ENCODE measurements around the gene FRS2. TPM values are rescaled to one million over a fixed set of nuclear protein-coding genes. Genes with fewer than 3 reads are reported as not detected.

The FRS2 gene
- total RNA-seq, 6 donors from 2014 or later = 14.3 to 54.1 (median 24.7) TPM

GRCh38 chr12:69619050-69619449 lies 148.9 kb downstream of the FRS2 start:
- H3K4me3 ChIP-seq = no peak overlapping the region
- no peaks in the 10 kb centered on the region for H3K9me3 ChIP-seq
- H3K4me1 ChIP-seq = no peaks in the 10 kb centered on the region
- no peak for DNase-seq
- no peak for ATAC-seq (ENCODE audit: low FRiP score in 2 of 2)
- WGBS, 2 donors = 60 to 66% methylated on average over 6 of the region's 6 CpGs
- TF ChIP-seq POLR2A (IDR thresholded peaks at IDR 0.05) (no peak), EP300 (IDR thresholded peaks at IDR 0.05) (no peak), POLR2AphosphoS5 (IDR thresholded peaks at IDR 0.05) (no peak), CTCF (IDR thresholded peaks at IDR 0.05) (no peak)
- no peaks in the 10 kb centered on the region for H3K36me3 ChIP-seq
- H3K27me3 ChIP-seq = no peaks in the 10 kb centered on the region
- no peak overlapping the region for H3K27ac ChIP-seq

- DNase-seq = no peak
- Histone ChIP-seq H3K27me3 (no peaks in the 10 kb centered on the region), H3K9me3 (no peaks in the 10 kb centered on the region), H3K36me3 (no peaks in the 10 kb centered on the region), H3K4me3 (no peak overlapping the region), H3K27ac (no peak overlapping the region), H3K4me1 (no peaks in the 10 kb centered on the region)
- 71 to 88% methylated on average over 4 of the region's 4 CpGs for WGBS, 2 donors
- no peak for ATAC-seq (ENCODE audit: low FRiP score in 2 of 2)
- TF ChIP-seq POLR2A (IDR thresholded peaks at IDR 0.05) (no peak), POLR2AphosphoS5 (IDR thresholded peaks at IDR 0.05) (no peak), EP300 (IDR thresholded peaks at IDR 0.05) (no peak), CTCF (IDR thresholded peaks at IDR 0.05) (no peak)
Observed at GRCh38 chr12:69620077-69620476, 149.9 kb downstream of the FRS2 start.

DNA sequence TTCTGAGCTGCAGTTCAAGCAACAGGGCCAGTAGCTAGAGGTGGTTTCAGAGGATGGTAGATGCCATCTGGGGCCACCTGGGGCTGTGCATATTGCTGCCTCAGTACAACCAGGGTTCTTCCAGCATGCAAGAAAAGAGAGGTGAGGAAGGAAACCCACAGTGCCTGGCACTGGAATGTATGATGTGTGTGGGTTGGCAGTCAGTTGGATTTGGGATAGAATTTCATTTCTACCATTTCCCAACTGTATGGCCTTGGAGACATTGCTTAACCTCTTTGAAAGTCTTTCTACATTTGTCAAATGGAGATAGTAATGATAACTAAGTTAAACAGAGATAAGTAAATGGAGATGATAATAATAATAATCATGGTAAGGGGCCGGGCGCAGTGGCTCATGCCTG lies 150.7 kb downstream of the FRS2 start:
- no peak for TF ChIP-seq CTCF (IDR thresholded peaks at IDR 0.05)
- no peak for TF ChIP-seq POLR2AphosphoS5 (IDR thresholded peaks at IDR 0.05)
- TF ChIP-seq EP300 (IDR thresholded peaks at IDR 0.05) = no peak
- no peak for TF ChIP-seq POLR2A (IDR thresholded peaks at IDR 0.05)
- H3K27me3 ChIP-seq = no peaks in the 10 kb centered on the region
- WGBS, 2 donors = 78 to 87% methylated on average over 2 of the region's 2 CpGs
- no peak for ATAC-seq (ENCODE audit: low FRiP score in 2 of 2)
- H3K4me1 ChIP-seq = no peaks in the 10 kb centered on the region
- H3K36me3 ChIP-seq = no peaks in the 10 kb centered on the region
- H3K4me3 ChIP-seq = no peak overlapping the region
- no peak for DNase-seq
- H3K27ac ChIP-seq = no peak overlapping the region
- no peaks in the 10 kb centered on the region for H3K9me3 ChIP-seq

DNA sequence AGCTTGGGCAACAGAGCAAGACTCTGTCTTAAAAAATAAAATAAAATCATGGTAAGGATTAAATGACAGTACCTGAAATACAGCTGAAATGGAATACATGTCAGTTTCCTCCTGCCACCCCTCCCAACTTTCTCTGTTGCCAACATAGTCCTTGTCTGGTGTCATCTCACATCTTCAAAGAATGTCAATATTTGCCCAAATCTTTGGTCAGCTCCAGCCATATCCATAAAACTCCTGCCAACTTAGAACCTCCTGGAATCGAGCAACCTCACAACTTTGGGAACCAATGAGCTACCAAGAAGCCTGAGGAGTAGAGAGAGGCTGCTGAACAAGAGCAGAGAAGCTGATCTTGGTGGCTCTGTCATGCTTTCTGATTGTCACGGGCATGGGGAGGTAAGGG lies 151.4 kb downstream of the FRS2 start:
- DNase-seq (no peak), ATAC-seq (ENCODE audit: low FRiP score in 2 of 2) (no peak)
- Histone ChIP-seq H3K4me3 (no peak overlapping the region), H3K27ac (no peak overlapping the region), H3K4me1 (no peaks in the 10 kb centered on the region), H3K27me3 (no peaks in the 10 kb centered on the region), H3K36me3 (no peaks in the 10 kb centered on the region), H3K9me3 (no peaks in the 10 kb centered on the region)
- TF ChIP-seq EP300 (IDR thresholded peaks at IDR 0.05) = no peak
- TF ChIP-seq POLR2A (IDR thresholded peaks at IDR 0.05) = no peak
- 84 to 89% methylated on average over 2 of the region's 2 CpGs for WGBS, 2 donors

GRCh38 chr12:69623970-69624369 lies 153.8 kb downstream of the FRS2 start:
- ATAC-seq (ENCODE audit: low FRiP score in 2 of 2) = no peak
- Histone ChIP-seq H3K4me1 (no peaks in the 10 kb centered on the region), H3K9me3 (no peaks in the 10 kb centered on the region), H3K27me3 (no peaks in the 10 kb centered on the region), H3K4me3 (no peak overlapping the region), H3K36me3 (no peaks in the 10 kb centered on the region), H3K27ac (no peak overlapping the region)
- 82 to 84% methylated on average over 13 of the region's 13 CpGs for WGBS, 2 donors
- DNase-seq = peak; percentile 34 to 79
- TF ChIP-seq POLR2A (IDR thresholded peaks at IDR 0.05) (no peak), POLR2AphosphoS5 (IDR thresholded peaks at IDR 0.05) (peak in 1 of 2 donors; percentile 19)

- 68 to 90% methylated on average over 8 of the region's 8 CpGs for WGBS, 2 donors
Observed at GRCh38 chr12:69627501-69627900, 157.3 kb downstream of the FRS2 start.

More at GRCh38 chr12:69627501-69627900, 157.3 kb downstream of the FRS2 start:
- ATAC-seq (ENCODE audit: low FRiP score in 2 of 2) = no peak
- no peaks in the 10 kb centered on the region for H3K4me1 ChIP-seq
- no peaks in the 10 kb centered on the region for H3K27me3 ChIP-seq
- DNase-seq = no peak
- H3K27ac ChIP-seq = no peak overlapping the region
- no peaks in the 10 kb centered on the region for H3K9me3 ChIP-seq
- TF ChIP-seq POLR2AphosphoS5 (IDR thresholded peaks at IDR 0.05) (no peak), CTCF (IDR thresholded peaks at IDR 0.05) (no peak), EP300 (IDR thresholded peaks at IDR 0.05) (no peak), POLR2A (IDR thresholded peaks at IDR 0.05) (no peak)
- H3K36me3 ChIP-seq = no peaks in the 10 kb centered on the region
- H3K4me3 ChIP-seq = no peak overlapping the region
